Kidney epithelial cell (primary cell): ENCODE data around the gene EPHA8. TPM values are rescaled to one million over a fixed set of nuclear protein-coding genes. Genes with fewer than 3 reads are reported as not detected.

Experiments
- DNase-seq: peaks from one replicate; pipeline ENCODE4 v3.0.0-alpha.2; 2010; ENCODE audit warnings: low read depth
- H3K27me3 ChIP-seq: 2 replicates; pipeline ENCODE4 v1.6.0; 2011; ENCODE audit warnings: low read length; ENCODE audit not compliant: control insufficient read depth, insufficient read depth
- H3K36me3 ChIP-seq: 2 replicates; pipeline ENCODE4 v1.5.1; 2011; ENCODE audit warnings: low read length; ENCODE audit not compliant: control insufficient read depth, insufficient read depth
- H3K4me3 ChIP-seq: 2 replicates; pipeline ENCODE4 v1.5.1; 2011; ENCODE audit warnings: low read depth, mild to moderate bottlenecking, control low read depth, low read length
- total RNA-seq: library from RNA; depleted of rRNA; stranded (reverse); fragments of >200 nt; gene quantifications from 2 replicates; pipeline ENCODE4 v1.2.3, GENCODE V29; 2015
- TF ChIP-seq, protein P1 (sequence below): IDR thresholded peaks from 2 replicates; pipeline ENCODE4 v1.5.1; 2011; ENCODE audit warnings: mild to moderate bottlenecking, moderate library complexity, low read length, control low read depth, inconsistent platforms; ENCODE audit not compliant: insufficient read depth, poor library complexity, severe bottlenecking

The EPHA8 gene
- total RNA-seq, 1 donor from 2014 or later: not detected

DNA sequence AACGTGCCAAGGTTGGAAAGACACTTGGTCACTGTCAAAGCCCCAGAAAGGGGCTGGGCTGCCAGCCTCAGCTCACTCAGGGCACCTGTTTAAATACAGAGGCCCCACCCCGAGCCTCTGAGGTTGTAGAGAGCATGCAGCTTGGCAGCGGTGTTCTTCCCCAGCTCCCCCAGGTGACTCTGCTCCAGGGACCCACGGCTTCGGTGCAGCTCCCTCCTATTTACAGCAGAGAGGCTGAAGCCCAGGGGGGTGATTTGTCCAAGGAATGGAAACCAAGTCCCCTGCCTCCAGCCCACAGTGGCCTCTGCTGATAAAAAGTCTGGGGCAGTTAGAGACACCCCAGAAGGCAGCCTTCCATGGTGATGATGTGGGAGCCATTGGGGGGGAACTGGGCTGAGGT, 64.0 kb downstream of the EPHA8 start:
- Histone ChIP-seq H3K4me3 (no peak overlapping the region), H3K27me3 (peaks cover 34% of the 10 kb centered on the region), H3K36me3 (no peaks in the 10 kb centered on the region)
- no peak for DNase-seq
- TF ChIP-seq, protein P1, sequence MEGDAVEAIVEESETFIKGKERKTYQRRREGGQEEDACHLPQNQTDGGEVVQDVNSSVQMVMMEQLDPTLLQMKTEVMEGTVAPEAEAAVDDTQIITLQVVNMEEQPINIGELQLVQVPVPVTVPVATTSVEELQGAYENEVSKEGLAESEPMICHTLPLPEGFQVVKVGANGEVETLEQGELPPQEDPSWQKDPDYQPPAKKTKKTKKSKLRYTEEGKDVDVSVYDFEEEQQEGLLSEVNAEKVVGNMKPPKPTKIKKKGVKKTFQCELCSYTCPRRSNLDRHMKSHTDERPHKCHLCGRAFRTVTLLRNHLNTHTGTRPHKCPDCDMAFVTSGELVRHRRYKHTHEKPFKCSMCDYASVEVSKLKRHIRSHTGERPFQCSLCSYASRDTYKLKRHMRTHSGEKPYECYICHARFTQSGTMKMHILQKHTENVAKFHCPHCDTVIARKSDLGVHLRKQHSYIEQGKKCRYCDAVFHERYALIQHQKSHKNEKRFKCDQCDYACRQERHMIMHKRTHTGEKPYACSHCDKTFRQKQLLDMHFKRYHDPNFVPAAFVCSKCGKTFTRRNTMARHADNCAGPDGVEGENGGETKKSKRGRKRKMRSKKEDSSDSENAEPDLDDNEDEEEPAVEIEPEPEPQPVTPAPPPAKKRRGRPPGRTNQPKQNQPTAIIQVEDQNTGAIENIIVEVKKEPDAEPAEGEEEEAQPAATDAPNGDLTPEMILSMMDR: no peak

DNA sequence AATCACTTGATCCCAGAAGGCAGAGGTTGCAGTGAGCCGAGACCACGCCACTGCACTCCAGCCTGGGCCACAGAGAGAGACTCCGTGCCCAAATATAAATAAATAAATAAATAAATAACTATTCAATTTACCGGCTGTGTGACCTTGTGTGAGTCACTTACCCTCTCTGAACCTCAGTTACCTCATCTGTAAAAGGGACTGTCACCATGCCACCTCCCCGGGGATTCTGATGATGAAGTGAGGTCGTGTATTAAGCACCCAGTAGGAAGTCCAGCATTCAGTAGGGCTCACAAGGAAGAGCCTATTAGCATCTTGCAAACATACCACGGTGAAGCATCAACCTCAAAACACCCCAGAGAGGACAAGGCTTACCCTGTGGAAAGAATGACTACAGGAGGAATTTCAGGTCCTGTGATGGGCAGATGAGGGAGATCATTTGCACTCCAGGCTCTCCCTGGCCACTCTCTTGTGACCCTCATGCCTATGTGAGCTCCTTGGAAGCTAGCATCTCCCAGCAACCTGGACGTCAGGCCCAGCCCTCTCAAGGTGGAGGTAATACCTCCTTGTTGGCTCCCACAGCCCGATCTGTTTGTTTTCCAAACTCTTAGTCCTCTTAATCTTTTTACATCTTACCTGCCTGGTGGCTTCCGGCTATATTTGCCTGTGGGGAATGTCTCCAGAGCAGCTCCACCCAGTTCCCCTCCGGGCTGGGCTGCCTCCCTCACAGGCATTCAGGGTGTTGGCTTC, 65.6 kb downstream of the EPHA8 start:
- no peak for DNase-seq
- Histone ChIP-seq H3K4me3 (no peak overlapping the region), H3K36me3 (no peaks in the 10 kb centered on the region), H3K27me3 (peaks cover 38% of the 10 kb centered on the region)
- TF ChIP-seq, protein P1: no peak

DNA sequence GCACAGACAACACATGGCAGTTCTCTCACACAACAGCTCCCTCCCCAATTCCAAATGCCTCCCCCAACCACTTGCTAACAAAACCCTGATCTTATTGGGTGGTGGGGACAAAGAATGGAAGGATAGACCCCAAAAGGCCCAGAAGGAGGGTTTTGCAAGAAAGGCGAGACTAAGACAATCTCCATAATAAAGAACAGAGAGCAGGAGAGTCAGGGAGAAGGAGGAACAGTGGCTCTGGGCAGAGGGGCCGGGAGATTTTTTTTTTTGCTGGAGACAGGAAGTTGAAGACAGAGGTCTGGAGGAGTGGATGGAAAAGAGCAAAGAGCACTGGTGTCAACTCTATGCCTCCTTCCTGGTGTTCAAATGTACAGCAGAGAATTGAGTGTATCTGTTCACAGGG, 66.6 kb downstream of the EPHA8 start:
- TF ChIP-seq, protein P1: no peak
- peaks cover 44% of the 10 kb centered on the region for H3K27me3 ChIP-seq
- no peak for DNase-seq
- H3K36me3 ChIP-seq: no peaks in the 10 kb centered on the region
- H3K4me3 ChIP-seq: no peak overlapping the region

DNA sequence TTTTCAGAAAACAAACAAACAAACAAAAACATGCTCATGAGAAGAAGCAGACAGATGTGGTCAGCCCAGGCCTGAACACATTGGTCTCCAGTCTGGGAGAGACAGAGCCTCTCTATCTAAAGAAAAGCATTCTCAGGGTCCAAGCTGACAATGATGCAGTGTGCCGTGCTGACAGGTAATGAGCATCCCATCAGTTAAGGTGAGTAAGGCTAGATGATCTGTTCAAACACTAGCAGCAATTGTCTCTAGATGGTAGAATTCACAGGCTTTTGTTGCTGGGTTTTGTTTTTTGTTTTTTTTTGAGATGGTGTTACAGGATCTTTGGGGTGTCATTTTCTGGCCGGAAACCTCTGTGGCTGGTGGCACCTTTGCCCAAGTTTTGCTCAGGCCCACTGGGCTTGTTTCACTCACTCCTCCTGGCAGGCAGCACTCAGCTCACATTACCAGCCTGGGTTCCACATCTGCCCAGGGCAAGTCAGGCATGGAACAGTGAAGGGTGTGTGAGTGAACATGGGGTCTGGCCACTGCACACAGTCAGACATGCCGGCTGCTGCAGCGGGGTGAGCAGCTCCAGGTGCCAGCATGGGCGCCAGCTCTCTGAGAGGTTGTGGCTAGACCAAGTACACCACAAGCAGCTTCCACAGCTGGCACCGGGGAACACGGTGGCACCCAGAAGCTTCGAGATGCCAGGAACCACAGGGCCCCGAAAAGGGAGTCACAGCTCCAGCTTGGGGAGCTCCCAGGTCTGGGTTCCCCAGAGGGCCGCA, 70.6 kb downstream of the EPHA8 start:
- H3K4me3 ChIP-seq: no peak overlapping the region
- TF ChIP-seq, protein P1: no peak
- no peaks in the 10 kb centered on the region for H3K36me3 ChIP-seq
- DNase-seq: no peak
- H3K27me3 ChIP-seq: peaks cover 31% of the 10 kb centered on the region

DNA sequence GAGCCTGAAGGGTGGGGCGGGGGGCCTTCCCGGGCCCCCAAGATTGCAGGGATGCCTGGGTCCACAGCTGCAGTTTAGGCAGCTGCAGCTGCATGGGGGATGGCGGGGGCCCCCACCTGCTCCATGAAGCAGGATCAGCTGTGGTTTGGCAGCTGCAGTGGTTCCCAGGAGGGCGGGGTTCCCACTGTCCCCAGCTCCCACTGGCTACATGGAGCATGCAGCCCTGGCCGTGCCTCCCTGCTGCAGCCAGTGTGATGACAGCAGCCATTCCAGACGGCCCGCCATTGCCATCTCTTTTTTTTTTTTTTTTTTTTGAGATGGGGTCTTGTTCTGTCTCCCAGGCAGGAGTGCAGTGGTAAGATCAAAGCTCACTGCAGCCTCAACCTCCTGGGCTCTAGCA, 72.1 kb downstream of the EPHA8 start:
- H3K4me3 ChIP-seq: no peak overlapping the region
- no peak for DNase-seq
- no peaks in the 10 kb centered on the region for H3K36me3 ChIP-seq
- TF ChIP-seq, protein P1: no peak
- peaks cover 28% of the 10 kb centered on the region for H3K27me3 ChIP-seq
